ENCODE results near the gene TMEM123. TPM values are rescaled to one million over a fixed set of nuclear protein-coding genes. Genes with fewer than 3 reads are reported as not detected.

The TMEM123 gene
- total RNA-seq, 1 donor: 149 TPM

DNA sequence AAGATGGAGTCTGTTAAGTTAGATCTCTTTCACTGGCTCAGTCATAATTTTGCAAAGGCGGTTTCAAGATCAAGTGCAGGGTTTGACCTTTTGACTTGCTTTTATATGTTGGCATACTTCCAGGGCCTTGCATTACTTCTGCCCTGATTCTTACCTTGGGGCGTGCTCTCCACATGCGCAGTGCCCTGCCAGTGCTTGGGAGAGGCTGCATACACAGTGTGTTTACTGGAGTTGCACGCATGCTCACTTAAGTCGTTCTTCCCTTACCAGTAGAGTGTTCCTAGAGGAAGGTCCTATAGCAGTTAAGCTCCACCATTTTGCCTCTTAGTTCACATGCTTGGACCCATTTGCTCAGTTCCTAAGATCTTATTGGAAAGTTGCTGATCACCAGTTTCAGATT, 21.0 kb upstream of the TMEM123 start:
- DNase-seq (ENCODE audit: low read depth in 2 of 3, low spot score in 2 of 3): no peak

DNA sequence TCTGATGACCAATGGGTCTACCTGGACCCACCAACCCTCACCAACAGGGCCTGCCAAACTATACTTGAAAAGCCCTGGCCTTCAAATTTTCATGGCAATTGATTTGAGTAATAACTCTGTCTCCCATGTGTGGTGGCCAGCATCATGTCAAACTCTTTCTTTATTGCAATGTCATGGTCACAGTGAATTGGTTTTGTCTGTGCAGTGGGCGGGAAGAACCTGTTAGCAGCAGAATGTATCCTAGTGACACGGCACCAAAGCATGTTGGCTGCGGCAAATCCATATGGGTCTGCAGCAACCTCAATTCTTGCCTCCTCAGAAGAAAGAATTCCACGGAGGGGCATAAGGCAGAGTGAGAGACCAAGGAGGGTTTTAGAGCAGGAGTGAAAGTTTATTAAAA, 19.6 kb upstream of the TMEM123 start:
- DNase-seq (ENCODE audit: low read depth in 2 of 3, low spot score in 2 of 3): no peak

DNA sequence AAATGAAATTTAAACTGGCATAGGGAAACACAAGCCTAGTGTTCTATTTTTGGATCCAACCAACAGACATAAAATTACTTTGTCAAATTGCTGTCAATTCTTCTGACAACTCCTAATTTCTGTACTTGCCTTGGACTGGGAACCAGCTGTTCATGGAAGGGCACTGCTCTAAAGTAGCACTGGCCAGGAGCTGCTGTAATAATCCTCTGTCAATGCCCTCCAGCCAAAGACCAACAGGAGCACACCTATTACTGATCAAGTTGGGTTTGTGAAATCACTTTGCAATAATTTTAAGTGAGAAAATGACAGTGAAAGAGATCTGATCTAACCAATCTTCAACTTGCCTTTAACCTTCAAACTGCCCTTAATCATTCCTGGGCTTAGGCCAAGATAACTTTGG, 18.9 kb upstream of the TMEM123 start:
- no peak for DNase-seq (ENCODE audit: low read depth in 2 of 3, low spot score in 2 of 3)

DNA sequence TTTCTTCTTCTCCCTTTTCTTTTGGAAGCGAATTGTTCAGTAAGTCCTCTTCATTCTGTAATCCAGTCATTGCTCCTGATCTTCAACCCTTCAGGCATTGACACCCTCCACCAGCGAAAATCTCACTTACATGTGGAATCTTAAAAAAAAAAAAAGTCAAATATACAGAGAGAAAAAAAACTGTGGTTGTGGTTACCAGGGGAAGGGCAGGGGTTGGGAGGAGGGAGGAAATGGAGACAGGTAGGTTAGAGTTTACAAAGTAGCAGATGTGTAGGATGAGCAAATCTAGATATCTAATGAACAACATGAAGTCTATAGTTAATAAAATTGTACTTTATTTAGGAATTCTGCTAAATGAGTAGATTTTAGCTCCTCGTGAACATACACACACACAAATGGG, 17.7 kb upstream of the TMEM123 start:
- no peak for DNase-seq (ENCODE audit: low read depth in 2 of 3, low spot score in 2 of 3)

DNA sequence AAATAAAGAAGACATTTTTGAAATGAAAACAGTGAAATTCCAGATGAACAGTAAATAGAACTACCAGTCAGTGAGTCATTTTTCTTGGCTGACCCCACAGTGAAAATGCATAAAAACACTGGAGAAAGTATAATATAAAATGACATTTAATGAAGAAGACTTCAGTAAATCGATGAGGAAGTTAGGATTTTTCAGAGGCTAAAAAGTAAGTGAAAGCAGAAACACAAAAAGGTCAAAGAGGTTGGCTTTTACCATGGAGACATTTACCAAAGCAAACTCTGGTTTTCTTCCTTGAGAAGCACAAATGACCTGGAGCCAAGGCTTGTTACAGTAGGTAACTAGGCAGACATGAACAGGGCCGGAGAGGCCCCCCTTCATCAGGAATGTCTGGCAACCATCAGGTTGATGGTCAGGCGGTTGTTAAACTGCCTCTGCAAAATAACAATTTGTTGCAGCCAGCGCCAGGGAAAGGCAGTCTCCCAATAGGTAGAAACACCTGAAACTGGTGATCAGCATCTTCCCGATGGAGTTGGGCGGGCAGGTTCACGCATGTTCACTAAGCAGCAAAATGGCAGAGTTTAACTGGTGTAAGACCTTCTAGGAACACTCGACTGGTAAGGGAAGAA, 16.7 kb upstream of the TMEM123 start:
- DNase-seq (ENCODE audit: low read depth in 2 of 3, low spot score in 2 of 3): no peak

DNA sequence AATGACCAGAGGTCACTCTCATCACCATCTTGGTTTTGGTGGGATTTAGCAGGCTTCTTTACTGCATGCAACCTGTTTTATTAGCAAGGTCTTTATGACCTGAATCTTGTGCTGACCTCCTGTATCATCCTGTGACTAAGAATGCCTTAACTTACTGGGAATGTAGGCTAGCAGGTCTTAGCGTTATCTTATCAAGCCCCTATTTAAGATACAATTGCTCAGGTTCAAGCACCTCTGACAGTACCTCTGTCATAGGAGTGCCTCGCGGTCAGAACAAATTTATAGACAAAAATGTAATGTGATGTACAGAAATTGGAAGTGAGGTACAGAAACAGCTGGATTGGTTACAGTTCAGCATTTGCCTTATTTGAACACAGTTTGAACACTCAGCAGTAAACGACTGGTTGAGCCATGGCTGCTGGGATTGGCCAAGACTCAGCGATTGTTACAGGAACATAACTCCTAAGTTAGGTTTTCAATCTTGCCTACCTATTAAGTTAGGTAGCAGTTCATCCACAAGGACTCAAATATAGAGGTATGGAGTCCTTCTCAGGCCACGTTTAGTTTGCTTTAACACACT, 16.1 kb upstream of the TMEM123 start:
- no peak for DNase-seq (ENCODE audit: low read depth in 2 of 3, low spot score in 2 of 3)

DNA sequence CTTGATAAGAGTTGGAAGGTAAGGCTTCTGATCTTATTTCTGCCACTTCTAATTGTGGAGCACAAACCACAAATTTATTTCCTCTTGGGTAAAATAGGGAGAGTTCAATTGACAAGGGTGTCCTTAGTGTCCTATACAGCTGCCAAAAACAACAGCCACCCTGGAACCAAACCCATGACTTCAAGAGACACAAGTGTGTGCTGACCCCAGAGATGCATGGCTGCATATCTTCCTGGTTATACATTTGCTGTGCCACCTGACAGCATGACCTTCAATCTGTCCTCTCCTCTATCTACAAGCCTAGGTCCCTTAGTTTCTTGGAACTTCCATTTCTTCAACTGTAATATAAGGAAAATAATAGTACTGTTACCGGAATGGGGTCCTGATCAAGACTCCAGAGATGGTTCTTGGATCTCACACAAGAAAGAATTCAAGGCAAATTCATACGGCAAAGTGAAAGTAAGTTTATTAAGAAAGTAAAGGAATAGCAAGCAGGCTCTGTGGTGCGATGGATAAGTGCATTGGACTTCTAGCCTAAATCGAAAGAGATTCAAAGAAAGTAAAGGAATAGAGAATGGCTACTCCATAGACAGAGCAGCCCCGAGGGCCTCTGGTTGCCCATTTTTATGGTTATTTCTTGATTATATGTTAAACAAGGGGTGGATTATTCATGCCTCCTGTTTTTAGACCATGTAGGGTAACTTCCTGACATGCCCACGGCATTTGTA, 15.5 kb upstream of the TMEM123 start:
- no peak for DNase-seq (ENCODE audit: low read depth in 2 of 3, low spot score in 2 of 3)

DNA sequence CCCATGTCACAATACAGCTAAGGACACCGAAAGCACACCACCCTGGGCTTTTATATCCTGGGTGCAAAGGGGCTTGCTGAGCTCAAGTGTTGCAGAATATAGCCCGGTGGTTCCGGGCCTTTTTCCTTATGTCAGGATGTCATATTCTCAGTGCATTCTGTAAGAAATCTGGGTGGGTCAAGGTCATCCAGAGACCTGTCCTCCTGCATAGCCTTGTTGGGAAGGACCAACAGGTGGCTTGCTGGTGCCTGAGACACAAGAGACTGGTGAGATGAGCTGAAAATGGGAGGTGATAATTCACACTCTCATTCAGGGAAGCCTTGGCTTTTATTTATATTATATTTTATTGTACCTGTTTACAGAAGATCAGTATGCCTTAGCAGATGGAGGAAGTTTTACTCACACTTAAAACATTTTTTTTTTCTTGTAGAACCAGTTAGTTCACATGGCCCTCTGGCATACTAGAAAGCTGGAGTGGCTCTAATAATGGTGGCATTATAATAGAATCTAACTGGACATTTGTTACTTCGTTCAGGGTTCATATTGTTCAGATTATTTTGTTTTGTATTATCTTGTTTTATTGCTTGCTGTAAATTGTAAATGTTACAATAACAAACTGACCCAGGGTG, 14.6 kb upstream of the TMEM123 start:
- no peak for DNase-seq (ENCODE audit: low read depth in 2 of 3, low spot score in 2 of 3)

DNA sequence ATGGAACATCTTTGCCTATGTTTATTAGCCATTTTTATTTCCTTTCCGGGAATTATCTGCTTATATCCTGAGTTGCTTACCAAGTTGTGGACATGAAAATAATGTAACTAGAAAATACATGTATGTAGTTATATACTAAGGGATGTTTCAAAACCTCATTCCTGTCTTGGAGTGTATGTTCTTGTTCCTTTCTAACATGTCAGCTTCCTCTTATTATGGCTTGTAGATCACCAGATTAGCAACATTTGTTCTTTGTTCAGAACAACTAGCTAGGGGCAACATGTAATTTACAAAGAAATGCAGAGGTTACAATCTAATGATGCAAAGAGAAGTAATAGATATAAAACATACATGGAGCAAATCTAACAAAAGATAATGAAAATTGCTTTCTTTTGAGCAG, 13.1 kb upstream of the TMEM123 start:
- DNase-seq (ENCODE audit: low read depth in 2 of 3, low spot score in 2 of 3): no peak

DNA sequence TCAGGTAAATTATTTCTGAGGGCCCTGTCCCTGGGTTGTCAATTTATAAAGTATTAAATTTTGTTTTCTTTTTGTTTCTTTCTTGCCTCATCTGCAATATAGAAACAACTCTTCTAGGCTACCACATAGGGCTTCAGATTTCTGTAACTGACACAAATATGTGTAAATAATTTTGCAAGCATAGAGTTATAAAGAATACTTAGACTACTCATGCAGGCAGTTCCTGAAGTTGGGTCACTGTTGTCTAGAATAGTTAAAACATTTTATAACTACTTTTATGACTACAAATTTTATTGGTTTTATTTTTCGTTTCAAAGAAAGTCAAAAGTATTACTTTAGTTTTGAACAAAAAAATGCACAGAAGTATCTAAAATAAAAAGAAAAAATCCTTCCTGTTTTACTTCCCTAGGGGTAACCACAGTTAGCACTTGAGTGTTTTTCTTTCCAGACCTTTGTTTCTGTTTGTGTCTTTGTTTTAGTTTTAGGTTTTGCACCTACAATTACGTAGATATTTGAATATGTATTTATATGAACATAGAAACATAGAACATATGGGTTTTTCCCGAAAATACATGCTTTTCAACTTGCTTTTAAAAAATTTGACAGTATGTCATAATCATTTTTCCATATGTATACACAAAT, 12.4 kb upstream of the TMEM123 start:
- DNase-seq (ENCODE audit: low read depth in 2 of 3, low spot score in 2 of 3): peak in 1 of 3 donors; percentile 43

DNA sequence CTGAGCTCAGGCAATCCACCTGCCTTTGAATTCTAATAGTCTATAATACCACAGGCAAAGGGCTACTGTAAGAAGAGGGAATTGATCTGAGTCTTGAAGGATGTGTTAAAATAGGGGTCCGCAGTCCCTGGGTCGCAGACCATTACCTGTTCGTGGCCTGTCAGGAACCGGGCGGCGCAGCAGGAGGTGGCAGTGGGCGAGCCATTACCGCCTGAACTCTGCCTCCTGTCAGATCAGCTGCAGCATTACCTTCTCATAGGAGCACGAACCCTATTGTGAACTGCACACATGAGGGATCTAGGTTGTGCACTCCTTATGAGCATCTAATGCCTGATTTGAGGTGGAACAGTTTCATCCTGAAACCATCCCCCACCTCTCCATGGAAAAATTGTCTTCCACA, 11.5 kb upstream of the TMEM123 start:
- no peak for DNase-seq (ENCODE audit: low read depth in 2 of 3, low spot score in 2 of 3)

DNA sequence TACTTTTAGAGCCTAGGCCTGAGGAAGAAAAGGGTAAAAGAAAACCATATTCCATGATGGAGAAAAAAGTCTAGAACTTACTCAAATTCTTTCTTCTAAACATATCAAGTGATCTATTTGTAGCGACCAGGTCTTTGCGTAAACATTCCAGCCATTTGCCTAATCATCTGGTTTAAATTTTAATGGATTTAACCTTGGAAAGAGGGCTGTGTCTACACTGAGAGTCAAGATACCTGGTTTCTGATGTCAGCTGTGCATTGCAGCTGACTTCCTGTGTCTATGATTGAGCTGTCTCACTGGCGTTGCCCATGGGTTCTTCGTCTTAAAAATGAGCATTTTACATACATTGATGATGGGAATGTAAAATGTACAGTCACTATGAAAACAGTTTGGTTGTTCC, 10.0 kb upstream of the TMEM123 start:
- DNase-seq (ENCODE audit: low read depth in 2 of 3, low spot score in 2 of 3): no peak

DNA sequence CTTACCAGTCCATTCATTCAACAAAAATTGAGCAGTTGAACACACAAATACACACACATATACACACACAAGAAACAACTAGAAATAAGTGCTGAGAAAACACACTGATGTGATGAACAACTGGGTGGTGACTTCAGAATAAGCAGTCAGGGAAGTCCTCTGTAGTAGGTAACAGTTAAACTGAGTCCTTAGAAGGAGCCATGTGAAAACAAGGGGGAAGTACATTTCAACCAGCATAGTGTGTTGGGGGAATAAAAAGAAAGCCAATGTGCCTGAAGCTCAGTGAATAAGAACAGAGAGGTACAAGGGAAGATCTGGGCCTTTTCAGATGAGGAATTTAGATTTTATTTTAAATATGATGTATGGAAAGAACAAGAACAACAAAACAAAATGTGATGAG, 6.8 kb upstream of the TMEM123 start:
- no peak for DNase-seq (ENCODE audit: low read depth in 2 of 3, low spot score in 2 of 3)

DNA sequence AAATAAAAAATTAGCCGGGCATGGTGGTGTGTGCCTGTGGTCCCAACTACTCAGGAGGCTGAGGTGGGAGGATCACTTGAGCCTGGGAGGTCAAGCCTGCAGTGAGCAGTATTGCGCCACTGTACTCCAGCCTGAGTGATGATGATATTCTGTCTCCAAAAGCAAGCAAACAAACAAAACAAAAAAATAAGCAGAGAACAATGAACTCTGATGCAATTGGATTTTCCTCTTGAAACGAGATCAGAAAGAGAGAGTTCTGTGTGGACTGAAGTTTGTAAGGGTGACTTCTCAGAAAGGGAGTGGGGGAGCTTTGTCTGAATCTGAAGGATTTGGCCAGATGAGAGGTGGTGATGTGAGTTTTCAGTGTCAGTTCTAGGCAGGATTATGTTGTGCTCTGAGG, 6.0 kb upstream of the TMEM123 start:
- DNase-seq (ENCODE audit: low read depth in 2 of 3, low spot score in 2 of 3): no peak

DNA sequence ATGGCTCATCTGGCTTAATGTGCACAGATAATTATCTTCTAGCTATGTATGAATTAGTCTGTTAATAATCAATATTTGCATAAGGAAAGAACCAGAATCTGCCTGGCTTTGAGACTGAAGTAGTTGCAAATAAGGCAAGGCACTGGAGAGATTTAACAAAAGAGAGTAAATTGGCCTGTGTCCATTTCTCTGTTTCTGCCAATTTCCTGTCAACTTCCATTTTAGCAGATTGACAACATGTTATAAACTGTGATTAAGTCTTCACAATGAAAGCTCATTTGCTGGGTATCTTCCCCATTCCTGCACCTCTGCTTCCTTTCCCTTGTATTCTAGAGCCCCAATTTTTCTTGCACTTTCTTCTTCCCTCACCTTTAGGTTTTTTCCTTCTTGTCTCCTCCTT, 5.3 kb upstream of the TMEM123 start:
- DNase-seq (ENCODE audit: low read depth in 2 of 3, low spot score in 2 of 3): no peak

DNA sequence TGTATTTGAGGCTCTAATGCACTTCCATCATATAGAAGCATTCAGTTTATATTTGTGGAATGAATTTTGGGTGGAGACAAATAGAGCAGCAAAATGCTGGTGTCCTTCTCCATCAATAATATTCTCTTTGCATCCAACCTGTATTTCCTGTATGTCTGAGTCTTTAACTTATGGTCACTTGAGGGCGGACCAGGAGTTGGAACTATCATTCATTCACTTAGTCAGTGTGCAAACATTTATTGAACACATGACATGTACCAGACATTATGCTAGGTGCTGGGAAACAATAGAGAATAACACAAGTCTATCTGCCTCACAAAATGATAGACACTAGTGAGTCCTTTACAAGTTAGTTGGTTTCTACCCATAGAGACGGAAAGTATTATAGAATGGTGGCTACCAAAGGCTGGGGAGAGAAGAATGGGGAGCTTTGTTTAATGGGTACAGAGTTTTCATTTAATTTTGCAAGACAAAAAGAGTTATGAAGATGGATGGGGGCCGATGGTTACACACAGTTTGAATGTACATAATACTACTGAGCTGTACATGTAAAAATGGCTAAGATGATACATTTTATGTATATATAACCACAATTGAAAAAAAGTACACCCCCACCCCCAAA, 4.6 kb upstream of the TMEM123 start:
- no peak for DNase-seq (ENCODE audit: low read depth in 2 of 3, low spot score in 2 of 3)

DNA sequence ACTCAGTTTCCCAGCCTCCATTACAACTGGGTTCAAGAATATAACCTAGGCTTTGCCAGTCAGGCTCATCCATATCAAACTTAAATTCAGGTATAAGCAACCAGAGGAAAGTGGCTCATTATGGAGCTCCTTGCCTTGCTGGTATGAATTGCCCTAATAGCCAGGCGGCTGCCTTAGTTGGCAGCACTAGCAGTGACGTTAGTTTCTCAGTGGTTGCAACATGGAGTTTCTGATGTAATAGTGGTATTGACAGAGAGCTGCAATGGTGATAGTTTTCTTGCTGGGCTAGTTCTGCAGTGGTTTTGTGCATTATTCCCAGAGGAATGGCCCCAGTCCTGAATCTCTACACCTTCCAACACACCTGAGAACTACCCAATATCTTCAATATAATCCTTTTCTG, 3.8 kb upstream of the TMEM123 start:
- DNase-seq (ENCODE audit: low read depth in 2 of 3, low spot score in 2 of 3): no peak

DNA sequence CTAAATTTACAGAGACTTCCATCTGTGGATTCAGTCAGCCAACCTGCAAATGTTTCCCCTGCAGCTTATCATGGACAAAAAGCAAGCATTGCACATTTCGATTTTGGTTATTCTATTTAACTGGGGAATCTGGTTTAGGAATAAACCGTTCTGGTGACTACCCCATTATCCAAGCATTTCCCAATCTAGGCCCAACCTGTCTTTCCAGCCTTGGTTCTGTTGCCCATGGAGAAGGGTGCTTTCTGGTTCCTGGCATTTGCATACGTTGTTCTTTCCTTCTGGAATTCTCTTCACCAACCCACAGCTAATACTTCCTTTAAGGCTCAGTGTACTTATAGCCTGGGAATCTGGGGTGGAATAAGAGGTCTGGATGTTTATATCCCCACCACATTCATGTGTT, 1.4 kb upstream of the TMEM123 start:
- DNase-seq (ENCODE audit: low read depth in 2 of 3, low spot score in 2 of 3): no peak

DNA sequence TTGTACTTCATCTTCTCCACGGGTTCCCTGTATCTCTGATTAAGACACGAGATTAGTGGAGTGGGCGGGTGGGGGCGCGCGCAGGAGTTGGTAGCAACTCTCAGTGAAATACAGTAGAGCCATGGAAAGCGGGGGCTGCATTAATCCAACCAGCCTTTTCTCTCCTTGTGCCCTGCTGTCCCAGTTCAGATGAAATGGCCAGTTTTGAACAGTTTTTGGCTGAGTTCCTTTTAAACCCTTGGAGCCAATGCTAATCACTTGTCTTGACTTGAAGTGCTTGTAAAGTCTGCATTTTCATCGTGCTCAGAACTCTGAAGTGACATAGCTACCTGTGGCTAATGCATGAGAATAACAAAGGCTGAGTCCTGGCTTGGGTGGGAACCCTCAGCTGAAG, 734 bp upstream of the TMEM123 start:
- no peak for DNase-seq (ENCODE audit: low read depth in 2 of 3, low spot score in 2 of 3)

DNA sequence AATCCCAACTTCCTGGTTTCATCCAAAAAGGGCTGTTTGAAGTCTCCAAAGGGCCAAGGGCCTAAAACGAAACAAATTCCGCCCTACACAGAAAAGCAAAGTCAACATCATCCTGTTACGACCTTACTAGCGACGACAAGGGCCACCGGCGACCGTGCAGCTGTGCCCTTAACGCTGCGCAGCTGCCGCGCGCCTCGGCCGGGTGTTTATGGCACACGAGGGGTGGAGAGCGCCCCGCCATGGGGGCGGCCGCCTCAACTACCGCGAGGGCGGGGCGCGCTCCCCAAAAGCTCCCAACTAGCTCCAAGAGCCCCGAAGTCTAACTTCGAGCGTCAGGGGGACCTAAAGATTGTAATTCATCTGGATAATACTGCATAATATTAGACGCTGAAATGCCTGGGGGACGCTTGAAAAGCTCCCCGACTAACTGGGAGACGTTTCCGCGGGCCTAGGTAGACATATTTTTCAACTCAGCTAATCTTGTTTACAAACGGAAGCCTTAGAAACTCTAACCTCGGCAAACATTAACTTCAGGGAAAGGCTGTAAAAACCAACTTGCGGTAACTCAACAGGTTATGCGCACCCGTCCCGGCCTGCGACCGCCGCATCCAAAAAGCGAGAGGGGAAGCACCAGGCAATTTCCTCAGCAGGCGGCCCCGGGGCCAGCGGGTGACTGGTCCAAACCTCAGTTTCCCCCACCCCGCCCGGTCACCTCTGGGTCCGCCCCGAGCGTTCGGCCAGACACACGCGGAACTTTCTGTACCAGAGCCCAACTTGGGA, 694 bp downstream of the TMEM123 start:
- peak; percentile 62 to 89 (median 85) for DNase-seq (ENCODE audit: low read depth in 2 of 3, low spot score in 2 of 3)
